Liver (tissue), 3 donors: ENCODE data around the gene PRKN.

Experiments
- ATF3 ChIP-seq: IDR thresholded peaks from 2 replicates; pipeline ENCODE4 v1.6.1; 2016; ENCODE audit warnings: antibody characterized with exemption
- CTCF ChIP-seq: fragments of 150-350 bp; IDR thresholded peaks from 2 replicates; pipeline ENCODE4 v1.5.1; 2017; ENCODE audit warnings: improper control_type of control experiment, low read depth, low read length; ENCODE audit not compliant: missing input control
- EGR1 ChIP-seq, 2 donors: IDR thresholded peaks; 2 replicates each; pipeline ENCODE4 v1.6.1; 2016 to 2018; ENCODE audit warnings: antibody characterized with exemption in 2 of 2, low read depth in 2 of 2
- FOXA1 ChIP-seq: IDR thresholded peaks from 2 replicates; pipeline ENCODE4 v1.6.1; 2016; ENCODE audit warnings: antibody characterized with exemption
- REST ChIP-seq: IDR thresholded peaks from 2 replicates; pipeline ENCODE4 v1.6.1; 2016; ENCODE audit warnings: antibody characterized with exemption, mild to moderate bottlenecking
- SP1 ChIP-seq: IDR thresholded peaks from 2 replicates; pipeline ENCODE4 v1.6.1; 2018; ENCODE audit warnings: antibody characterized with exemption, mild to moderate bottlenecking
- TAF1 ChIP-seq: conservative IDR thresholded peaks from 2 replicates; pipeline ENCODE4 v1.6.1; 2016; ENCODE audit warnings: antibody characterized with exemption, mild to moderate bottlenecking
- donor health status: healthy.
- donor health status: healthy.

GRCh38 chr6:161607696-161608297 lies 1119.8 kb downstream of the PRKN start:
- TF ChIP-seq REST (no peak), CTCF (no peak), SP1 (no peak), TAF1 (no peak), FOXA1 (no peak), EGR1 (IDR thresholded peaks at IDR 0.05; ENCODE audit: low read depth in 2 of 2) (no peak), ATF3 (no peak)
